COLO668 (cell line): ENCODE data around the gene EMCN.
"Not testable (repeated sequence)": the region's sequence is repeated elsewhere in the genome, so short reads cannot be mapped to it uniquely, and the experiment has no call there.

ENCODE experiments used
- DNase-seq: peaks from one replicate; lab custom pipeline; 2025; ENCODE audit not compliant: unreplicated experiment; lab: John Stamatoyannopoulos, UW

EMCN gene

GRCh38 chr4:100386270-100386669 is 131.6 kb downstream of the EMCN start:
- no peak for DNase-seq

- not testable (repeated sequence) for DNase-seq
Observed at GRCh38 chr4:100380401-100380800, 137.4 kb downstream of the EMCN start.

- no peak for DNase-seq
Observed at GRCh38 chr4:100379583-100380105, 138.2 kb downstream of the EMCN start.

- no peak for DNase-seq
Observed at GRCh38 chr4:100372432-100372831, 145.4 kb downstream of the EMCN start.

DNA sequence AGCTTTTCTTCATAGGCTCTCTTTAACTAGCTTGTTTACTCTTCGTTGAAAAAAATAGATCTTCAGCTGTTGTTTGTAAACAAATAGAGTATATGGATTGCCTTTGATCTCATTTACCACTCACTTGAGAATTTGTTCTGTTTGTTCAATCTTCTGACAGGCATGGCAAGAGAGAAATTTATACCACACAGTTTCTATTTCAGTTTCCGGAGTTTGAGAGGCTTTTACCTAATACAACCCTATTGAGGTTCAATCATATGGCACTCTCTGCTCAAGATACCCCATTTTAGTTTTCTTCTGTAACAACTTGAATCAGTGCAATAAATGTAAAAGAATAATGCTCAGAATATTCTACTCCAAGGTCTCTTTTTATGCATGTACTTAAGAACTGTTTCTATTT is 148.0 kb downstream of the EMCN start:
- no peak for DNase-seq

DNA sequence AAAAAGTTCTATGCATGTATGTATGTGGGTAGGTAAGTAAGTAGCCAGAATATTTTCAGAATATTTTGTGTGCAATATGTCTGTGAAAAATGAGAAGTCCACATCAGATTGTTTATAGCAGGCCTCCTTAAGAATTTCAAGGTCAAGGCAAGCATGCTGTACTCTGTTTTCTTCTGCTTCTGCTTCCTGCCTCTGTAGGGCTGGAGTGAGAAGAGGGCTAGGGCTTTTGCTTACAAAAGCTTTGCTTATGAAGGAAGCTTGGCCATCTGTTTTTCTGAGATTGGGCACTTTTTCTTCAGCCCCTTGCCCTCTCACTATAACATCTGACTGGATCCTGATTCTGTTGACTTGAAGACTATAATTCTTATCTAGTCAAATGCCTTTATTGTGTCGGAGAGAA is 150.4 kb downstream of the EMCN start:
- DNase-seq = no peak

DNA sequence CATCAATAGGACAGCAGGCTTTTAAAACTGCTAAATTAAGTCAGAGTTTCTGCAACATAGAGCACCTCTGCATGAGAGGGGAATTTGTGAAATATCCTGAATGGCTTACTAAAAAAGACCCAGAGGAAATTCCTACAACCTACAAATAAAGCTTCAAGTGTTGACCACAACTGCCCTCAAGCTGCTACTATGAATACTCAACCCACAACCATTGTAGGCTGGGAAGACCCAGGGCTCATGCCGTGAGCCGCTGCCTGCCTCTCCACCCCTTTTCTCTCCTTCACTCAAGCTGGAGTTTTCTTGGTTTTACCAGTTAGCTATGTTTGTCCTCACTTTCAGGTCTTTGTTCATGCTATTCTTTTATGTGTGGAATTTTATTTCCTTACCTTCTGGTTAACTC is 151.6 kb downstream of the EMCN start:
- DNase-seq = no peak

DNA sequence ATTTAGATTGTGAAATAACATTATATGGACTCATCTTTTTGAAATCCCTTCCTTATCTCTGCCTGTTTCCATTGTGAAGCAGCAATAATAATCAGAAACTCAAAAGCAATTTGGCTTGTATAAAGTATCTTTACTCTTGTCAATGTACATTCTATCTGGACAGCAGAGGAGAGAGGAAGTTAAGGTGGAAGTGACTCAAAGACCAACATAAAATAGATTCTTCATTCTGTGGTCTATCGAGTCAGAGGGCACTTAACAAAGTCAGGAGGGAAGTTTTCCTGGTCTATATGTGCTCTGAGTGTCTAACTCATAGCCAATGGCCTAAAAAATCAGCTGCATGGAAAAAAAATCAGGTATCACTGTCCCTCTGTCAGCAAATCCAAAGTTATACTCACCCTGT is 155.5 kb downstream of the EMCN start:
- DNase-seq = no peak

DNA sequence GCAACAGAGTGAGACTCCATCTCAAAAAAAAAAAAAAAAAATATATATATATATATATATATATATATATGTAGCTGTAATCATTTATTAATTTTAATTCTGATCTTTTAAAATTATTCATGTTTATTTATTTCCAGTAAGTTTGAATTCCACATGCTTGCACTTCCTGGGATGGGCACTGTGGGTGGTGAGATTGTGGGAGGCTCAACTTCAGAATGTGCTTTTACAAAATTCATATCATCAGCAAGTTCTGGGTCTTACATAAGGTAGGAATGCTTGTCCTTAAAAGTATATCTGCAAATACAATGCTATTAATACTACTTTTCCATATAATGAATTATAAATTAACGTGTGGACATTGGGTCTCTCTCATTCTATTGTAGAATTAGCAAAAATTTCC is 156.5 kb downstream of the EMCN start:
- no peak for DNase-seq

DNA sequence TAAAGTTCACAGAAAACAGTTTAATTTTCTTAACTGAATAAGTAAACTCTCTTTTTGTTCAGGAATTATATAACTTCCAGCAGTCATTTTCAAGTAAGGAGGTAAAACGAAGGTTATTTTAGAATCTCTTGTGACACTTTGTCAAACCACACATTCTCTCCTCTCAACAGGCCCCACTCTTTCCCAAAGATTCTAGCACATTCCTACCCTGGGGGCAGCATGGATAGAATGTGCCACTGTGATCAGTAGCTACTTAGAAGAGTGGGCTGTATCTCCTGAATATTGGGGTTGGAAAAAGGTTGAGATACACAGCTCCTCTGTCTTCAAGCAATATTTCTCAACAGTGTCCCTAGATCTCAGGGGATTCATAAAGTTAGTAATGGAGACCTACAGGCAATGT is 157.6 kb downstream of the EMCN start:
- DNase-seq = no peak

DNA sequence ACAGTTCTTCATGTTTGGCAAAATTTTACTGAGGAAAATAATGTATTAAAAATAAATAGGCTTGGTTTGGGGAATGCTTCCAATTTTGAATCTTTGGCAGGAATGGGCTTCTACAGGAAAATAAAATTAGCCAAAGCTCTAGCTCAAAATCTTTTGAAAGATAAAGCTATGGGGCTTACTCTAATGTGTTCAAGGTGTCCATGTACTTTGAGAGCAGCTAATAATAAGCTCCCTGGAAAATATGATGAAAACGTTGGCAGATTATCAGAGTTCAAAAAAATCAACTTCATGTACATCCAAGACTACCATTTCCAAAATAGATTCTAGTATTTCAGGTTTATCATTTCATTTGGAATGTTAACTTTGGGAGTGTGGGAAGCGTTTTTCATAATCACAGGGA is 158.4 kb downstream of the EMCN start:
- no peak for DNase-seq

GRCh38 chr4:100357542-100357941 is 160.3 kb downstream of the EMCN start:
- DNase-seq = no peak

- no peak for DNase-seq
Observed at GRCh38 chr4:100356172-100356571, 161.7 kb downstream of the EMCN start.

GRCh38 chr4:100352352-100352751 is 165.5 kb downstream of the EMCN start:
- DNase-seq = not testable (repeated sequence)

DNA sequence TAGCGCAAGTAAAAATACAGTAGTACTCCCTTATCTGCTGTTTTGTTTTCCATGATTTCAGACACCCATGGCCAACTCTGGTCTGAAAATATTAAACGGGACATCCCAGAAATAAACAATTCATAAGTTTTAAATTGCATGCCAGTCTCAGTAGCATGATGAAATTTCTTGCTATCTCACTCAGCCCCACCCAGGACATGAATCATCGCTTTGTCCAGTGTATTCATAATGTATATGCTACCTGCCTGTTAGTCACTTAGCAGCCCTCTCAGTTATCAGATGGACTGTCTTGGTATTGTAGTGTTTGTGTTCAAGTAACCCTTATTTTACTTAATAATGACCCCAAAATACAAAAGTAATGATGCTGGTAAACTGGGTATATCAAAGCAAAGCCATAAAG is 169.3 kb downstream of the EMCN start:
- DNase-seq = no peak

GRCh38 chr4:100347241-100347640 is 170.6 kb downstream of the EMCN start:
- no peak for DNase-seq

GRCh38 chr4:100345585-100345984 is 172.2 kb downstream of the EMCN start:
- DNase-seq = no peak
